ENCODE results near the gene NAV1. TPM values are rescaled to one million over a fixed set of nuclear protein-coding genes. Genes with fewer than 3 reads are reported as not detected.

Gene NAV1
- total and polyA plus RNA-seq, 2 donors, result 19.0 to 27.5 TPM

GRCh38 chr1:201565024-201565730, 26.2 kb downstream of the NAV1 start:
- DNase-seq (ENCODE audit: extremely low spot score), result no peak
- no peaks in the 10 kb centered on the region for H3K36me3 ChIP-seq (ENCODE audit: insufficient read depth)
- no peaks in the 10 kb centered on the region for H3K4me1 ChIP-seq (ENCODE audit: insufficient read depth)
- 86% methylated on average over 12 of the region's 12 CpGs for WGBS
- no peak overlapping the region for H3K27ac ChIP-seq (ENCODE audit: low read depth)
- no peak overlapping the region for H3K4me3 ChIP-seq (ENCODE audit: low read depth, low read length)

GRCh38 chr1:201565771-201566528, 27.0 kb downstream of the NAV1 start:
- Histone ChIP-seq H3K4me1 (ENCODE audit: insufficient read depth) (no peaks in the 10 kb centered on the region), H3K4me3 (ENCODE audit: low read depth, low read length) (no peak overlapping the region), H3K36me3 (ENCODE audit: insufficient read depth) (no peaks in the 10 kb centered on the region), H3K27ac (ENCODE audit: low read depth) (no peak overlapping the region)
- WGBS, result 92% methylated on average over 12 of the region's 12 CpGs
- no peak for DNase-seq (ENCODE audit: extremely low spot score)

GRCh38 chr1:201566529-201566823, 27.5 kb downstream of the NAV1 start:
- WGBS, result 81% methylated on average over 2 of the region's 2 CpGs
- H3K4me1 ChIP-seq (ENCODE audit: insufficient read depth), result no peaks in the 10 kb centered on the region
- H3K4me3 ChIP-seq (ENCODE audit: low read depth, low read length), result no peak overlapping the region
- no peaks in the 10 kb centered on the region for H3K36me3 ChIP-seq (ENCODE audit: insufficient read depth)
- no peak overlapping the region for H3K27ac ChIP-seq (ENCODE audit: low read depth)
- no peak for DNase-seq (ENCODE audit: extremely low spot score)

- Histone ChIP-seq H3K4me1 (ENCODE audit: insufficient read depth) (no peaks in the 10 kb centered on the region), H3K36me3 (ENCODE audit: insufficient read depth) (no peaks in the 10 kb centered on the region), H3K4me3 (ENCODE audit: low read depth, low read length) (no peak overlapping the region), H3K27ac (ENCODE audit: low read depth) (no peak overlapping the region)
- 88% methylated on average over 10 of the region's 10 CpGs for WGBS
- no peak for DNase-seq (ENCODE audit: extremely low spot score)
Observed at GRCh38 chr1:201566933-201567801, 28.2 kb downstream of the NAV1 start.

- Histone ChIP-seq H3K4me3 (ENCODE audit: low read depth, low read length) (no peak overlapping the region), H3K36me3 (ENCODE audit: insufficient read depth) (no peaks in the 10 kb centered on the region), H3K27ac (ENCODE audit: low read depth) (no peak overlapping the region), H3K4me1 (ENCODE audit: insufficient read depth) (no peaks in the 10 kb centered on the region)
- DNase-seq (ENCODE audit: extremely low spot score), result no peak
- 90% methylated on average over 6 of the region's 6 CpGs for WGBS
Observed at GRCh38 chr1:201568265-201568664, 29.3 kb downstream of the NAV1 start.

GRCh38 chr1:201568859-201569294, 29.9 kb downstream of the NAV1 start:
- H3K36me3 ChIP-seq (ENCODE audit: insufficient read depth), result no peaks in the 10 kb centered on the region
- H3K27ac ChIP-seq (ENCODE audit: low read depth), result no peak overlapping the region
- no peaks in the 10 kb centered on the region for H3K4me1 ChIP-seq (ENCODE audit: insufficient read depth)
- no peak overlapping the region for H3K4me3 ChIP-seq (ENCODE audit: low read depth, low read length)
- 82% methylated on average over 4 of the region's 4 CpGs for whole genome bisulfite sequencing
- no peak for DNase-seq (ENCODE audit: extremely low spot score)

DNA sequence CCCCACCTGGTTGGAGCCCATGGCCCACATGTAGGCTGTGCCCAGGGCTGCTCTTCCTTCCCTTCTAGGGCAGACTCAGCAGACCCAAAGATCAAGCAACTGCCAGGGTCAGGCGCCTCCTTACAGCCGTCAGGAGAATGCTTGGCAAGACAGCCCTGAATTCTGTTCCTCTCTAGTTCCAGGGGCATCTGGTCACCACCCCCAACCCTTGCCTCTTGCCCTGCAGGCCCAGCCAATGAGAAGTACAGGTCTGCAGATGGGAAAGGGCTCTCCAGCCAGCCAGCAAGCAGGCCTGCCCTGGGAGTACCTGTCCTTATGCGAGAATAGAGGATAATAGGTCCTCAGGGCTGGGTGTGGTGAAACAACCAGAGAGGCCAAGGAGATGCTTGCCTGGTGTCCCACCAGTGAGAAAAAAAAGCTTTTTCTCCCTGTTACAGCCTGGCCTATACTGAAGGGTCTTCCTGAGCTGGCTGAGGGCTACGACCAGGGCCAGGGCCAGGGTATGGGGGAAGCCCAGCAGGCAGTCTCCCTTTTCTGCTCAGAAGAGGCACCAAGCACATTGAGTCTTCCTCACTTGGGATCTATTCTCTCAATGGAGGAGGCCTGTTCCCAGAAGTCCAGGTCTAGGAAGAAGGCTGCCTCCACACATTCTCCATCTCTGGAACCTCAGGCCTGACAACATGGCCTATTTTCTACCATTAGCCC, 31.4 kb downstream of the NAV1 start:
- DNase-seq (ENCODE audit: extremely low spot score), result no peak
- Histone ChIP-seq H3K4me1 (ENCODE audit: insufficient read depth) (no peaks in the 10 kb centered on the region), H3K27ac (ENCODE audit: low read depth) (no peak overlapping the region), H3K4me3 (ENCODE audit: low read depth, low read length) (no peak overlapping the region), H3K36me3 (ENCODE audit: insufficient read depth) (no peaks in the 10 kb centered on the region)
- 91% methylated on average over 4 of the region's 4 CpGs for WGBS

GRCh38 chr1:201570886-201571624, 32.1 kb downstream of the NAV1 start:
- no peak overlapping the region for H3K4me3 ChIP-seq (ENCODE audit: low read depth, low read length)
- no peaks in the 10 kb centered on the region for H3K36me3 ChIP-seq (ENCODE audit: insufficient read depth)
- WGBS, result 82% methylated on average over 10 of the region's 10 CpGs
- no peaks in the 10 kb centered on the region for H3K4me1 ChIP-seq (ENCODE audit: insufficient read depth)
- no peak overlapping the region for H3K27ac ChIP-seq (ENCODE audit: low read depth)
- DNase-seq (ENCODE audit: extremely low spot score), result no peak

DNA sequence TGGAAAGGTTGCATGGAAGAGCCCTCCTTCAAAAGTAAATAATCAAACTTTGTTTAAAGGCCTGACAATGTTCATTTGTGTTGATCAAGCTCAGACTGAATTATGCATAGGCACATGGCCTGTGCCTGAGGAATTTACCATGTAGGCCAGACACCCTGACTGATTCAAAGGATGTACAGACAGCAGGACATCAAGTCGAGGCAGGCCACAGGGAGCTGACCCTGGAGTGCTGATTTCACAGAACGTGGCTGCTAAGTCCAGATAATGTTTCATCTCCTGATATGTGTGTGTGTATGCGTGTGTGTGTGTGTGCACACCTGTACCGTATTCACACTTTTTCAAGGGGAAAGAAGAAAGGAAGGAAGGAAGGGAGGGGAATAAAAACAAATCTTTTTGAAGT, 34.1 kb downstream of the NAV1 start:
- no peak for DNase-seq (ENCODE audit: extremely low spot score)
- Histone ChIP-seq H3K36me3 (ENCODE audit: insufficient read depth) (no peaks in the 10 kb centered on the region), H3K27ac (ENCODE audit: low read depth) (no peak overlapping the region), H3K4me1 (ENCODE audit: insufficient read depth) (no peaks in the 10 kb centered on the region), H3K4me3 (ENCODE audit: low read depth, low read length) (no peak overlapping the region)
- WGBS, result 78% methylated on average over 4 of the region's 4 CpGs

DNA sequence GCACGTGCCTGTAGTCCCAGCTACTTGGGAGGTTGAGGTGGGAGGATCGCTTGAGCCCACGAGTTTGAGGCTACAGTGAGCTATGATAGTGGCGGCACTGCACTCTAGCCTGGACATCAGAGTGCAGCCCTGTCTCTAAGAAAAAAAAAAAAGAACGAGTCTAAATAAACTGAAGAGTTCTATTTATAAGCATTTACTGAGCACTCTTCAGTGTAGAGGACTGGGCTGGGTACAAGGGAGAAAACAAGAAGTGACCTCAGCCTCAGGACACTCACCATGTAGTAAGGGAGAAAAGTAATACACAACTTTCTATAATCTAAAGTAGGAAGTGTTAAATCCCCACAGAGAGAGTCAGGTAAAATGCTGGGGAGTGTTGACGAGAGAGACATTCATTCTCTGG, 35.0 kb downstream of the NAV1 start:
- H3K36me3 ChIP-seq (ENCODE audit: insufficient read depth), result no peaks in the 10 kb centered on the region
- no peak overlapping the region for H3K27ac ChIP-seq (ENCODE audit: low read depth)
- DNase-seq (ENCODE audit: extremely low spot score), result no peak
- no peaks in the 10 kb centered on the region for H3K4me1 ChIP-seq (ENCODE audit: insufficient read depth)
- no peak overlapping the region for H3K4me3 ChIP-seq (ENCODE audit: low read depth, low read length)
- 73% methylated on average over 6 of the region's 6 CpGs for WGBS

DNA sequence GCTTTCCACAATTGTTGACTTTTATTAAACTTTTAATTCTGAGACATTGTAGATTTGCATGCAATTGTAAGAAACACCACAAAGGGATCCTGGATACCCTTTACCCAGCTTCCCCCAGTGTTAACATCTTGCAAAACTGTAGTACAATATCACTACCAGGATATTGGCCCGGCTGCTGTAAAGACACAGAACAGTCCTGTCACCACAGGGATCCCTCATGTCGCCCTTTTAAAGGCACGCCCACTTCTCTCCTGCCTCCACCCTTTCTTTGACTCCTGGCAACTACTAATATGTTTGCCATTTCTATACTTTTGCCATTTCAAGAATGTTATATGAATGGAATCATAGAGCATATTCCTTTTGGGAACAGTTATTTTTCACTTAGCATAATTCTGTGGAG, 37.0 kb downstream of the NAV1 start:
- no peaks in the 10 kb centered on the region for H3K36me3 ChIP-seq (ENCODE audit: insufficient read depth)
- no peak overlapping the region for H3K27ac ChIP-seq (ENCODE audit: low read depth)
- H3K4me1 ChIP-seq (ENCODE audit: insufficient read depth), result no peaks in the 10 kb centered on the region
- DNase-seq (ENCODE audit: extremely low spot score), result no peak
- no peak overlapping the region for H3K4me3 ChIP-seq (ENCODE audit: low read depth, low read length)
- 90% methylated on average over 3 of the region's 3 CpGs for WGBS

- no peak overlapping the region for H3K4me3 ChIP-seq (ENCODE audit: low read depth, low read length)
- no peaks in the 10 kb centered on the region for H3K36me3 ChIP-seq (ENCODE audit: insufficient read depth)
- H3K4me1 ChIP-seq (ENCODE audit: insufficient read depth), result no peaks in the 10 kb centered on the region
- no peak for DNase-seq (ENCODE audit: extremely low spot score)
- no peak overlapping the region for H3K27ac ChIP-seq (ENCODE audit: low read depth)
Observed at GRCh38 chr1:201576914-201577313, 38.0 kb downstream of the NAV1 start.
